Fibroblast of lung (primary cell): ENCODE results near the gene AKR1B15.

Experiments used
- CTCF ChIP-seq, 2 donors: IDR thresholded peaks in 1 of 2; conservative IDR thresholded peaks in 1 of 2; 1 replicate in 1 of 2; 2 replicates in 1 of 2; pipeline ENCODE4 v1.5.1; 2011 to 2012; ENCODE audit warnings: low read length in 2 of 2, control low read depth in 1 of 2, inconsistent platforms in 1 of 2, low read depth in 1 of 2, mild to moderate bottlenecking in 1 of 2
- EZH2 ChIP-seq: IDR thresholded peaks from 2 replicates; pipeline ENCODE4 v1.5.1; 2012; ENCODE audit warnings: low read length, control low read depth, mild to moderate bottlenecking; ENCODE audit errors: missing control alignments

- TF ChIP-seq CTCF (conservative IDR thresholded peaks at IDR 0.05 in 1 of 2, IDR thresholded peaks at IDR 0.05 in 1 of 2; ENCODE audit: low read depth in 1 of 2, low read length in 2 of 2) (no peak), EZH2 (no peak)
Observed at GRCh38 chr7:134510646-134511045, 38.3 kb upstream of the AKR1B15 start.
